OCI-LY7 (cell line): ENCODE results near the gene LSS. TPM values are rescaled to one million over a fixed set of nuclear protein-coding genes. Genes with fewer than 3 reads are reported as not detected.

ENCODE experiments used
- BruUV-seq: library from RNA; stranded (reverse); fragments of 400-500 nt; replicated peaks from 2 replicates; lab custom pipeline; 2021; lab: Mats Ljungman, UMichigan
- CTCF ChIA-PET: fragments of 300-600 bp; sonication (Branson Sonifier 250); formaldehyde crosslinking; loops from one replicate; lab custom pipeline; 2022; ENCODE audit warnings: antibody characterized with exemption; ENCODE audit not compliant: unreplicated experiment; lab: Charles Lee
- POLR2A ChIA-PET: fragments of 300-600 bp; sonication (Branson Sonifier 250); formaldehyde crosslinking; loops from one replicate; lab custom pipeline; 2022; ENCODE audit warnings: antibody characterized with exemption; lab: Charles Lee
- DNase-seq: peaks from one replicate; pipeline ENCODE4 v3.0.0-alpha.2; 2015; ENCODE audit warnings: low spot score
- H2AFZ ChIP-seq: fragments of 200-600 bp; sonication (generic), shearing (Covaris generic); 2 replicates; pipeline ENCODE4 v1.6.1; 2014; ENCODE audit warnings: mild to moderate bottlenecking, antibody characterized with exemption, low read length, moderate library complexity
- H3K27ac ChIP-seq: fragments of 200-600 bp; sonication (generic); 2 replicates; pipeline ENCODE4 v1.5.1; 2014; ENCODE audit warnings: mixed run types, low read depth, mild to moderate bottlenecking, moderate library complexity, low read length, inconsistent platforms; ENCODE audit not compliant: poor library complexity, severe bottlenecking
- H3K36me3 ChIP-seq: fragments of 200-600 bp; sonication (generic); 2 replicates; pipeline ENCODE4 v1.6.1; 2014; ENCODE audit warnings: mild to moderate bottlenecking, antibody characterized with exemption, low read length, moderate library complexity, mixed read lengths; ENCODE audit not compliant: insufficient read depth
- H3K4me1 ChIP-seq: fragments of 200-600 bp; sonication (generic); 2 replicates; pipeline ENCODE4 v1.5.1; 2014; ENCODE audit warnings: mild to moderate bottlenecking, low read length; ENCODE audit not compliant: insufficient read depth, poor library complexity, severe bottlenecking
- H3K4me2 ChIP-seq: fragments of 200-600 bp; sonication (generic); 2 replicates; pipeline ENCODE4 v1.6.1; 2014; ENCODE audit warnings: mild to moderate bottlenecking, low read length
- H3K4me3 ChIP-seq: fragments of 200-600 bp; sonication (generic); 2 replicates; pipeline ENCODE4 v1.5.1; 2014; ENCODE audit warnings: mild to moderate bottlenecking, low read depth, low read length; ENCODE audit not compliant: poor library complexity, severe bottlenecking
- H3K79me2 ChIP-seq: fragments of 200-600 bp; sonication (generic); 2 replicates; pipeline ENCODE4 v1.6.1; 2016; ENCODE audit warnings: low read depth, mild to moderate bottlenecking, low read length, moderate library complexity, mixed read lengths; ENCODE audit not compliant: insufficient read depth
- H3K9me2 ChIP-seq: fragments of 200-600 bp; sonication (generic); 2 replicates; pipeline ENCODE4 v1.6.1; 2016; ENCODE audit warnings: mild to moderate bottlenecking, low read length, mixed read lengths; ENCODE audit not compliant: insufficient read depth
- H3K9me3 ChIP-seq: fragments of 200-600 bp; sonication (generic); 2 replicates; pipeline ENCODE4 v1.6.1; 2014; ENCODE audit warnings: mild to moderate bottlenecking, mixed run types, low read length, mixed read lengths
- H4K20me1 ChIP-seq: fragments of 200-600 bp; sonication (generic); 2 replicates; pipeline ENCODE4 v1.6.1; 2014; ENCODE audit warnings: mild to moderate bottlenecking, antibody characterized with exemption, low read length, moderate library complexity, mixed read lengths; ENCODE audit not compliant: insufficient read depth
- CTCF ChIP-seq: fragments of 200-600 bp; sonication (generic); conservative IDR thresholded peaks from 2 replicates; pipeline ENCODE4 v1.5.1; 2014; ENCODE audit warnings: mild to moderate bottlenecking, antibody characterized with exemption, low read length, moderate library complexity, mixed read lengths
- EZH2phosphoT487 ChIP-seq: fragments of 200-600 bp; sonication (generic); IDR thresholded peaks from 2 replicates; pipeline ENCODE4 v1.6.1; 2018; ENCODE audit warnings: low read depth, borderline replicate concordance, mild to moderate bottlenecking, mixed run types, antibody characterized with exemption, low read length, moderate library complexity, mixed read lengths
- intact Hi-C: fragments of 100-400 bp; cut with micrococcal nuclease; formaldehyde crosslinking; loops from one replicate; pipeline ENCODE4 v1.10.0; 2022; ENCODE audit not compliant: unreplicated experiment
- total RNA-seq, 2 experiments: library from RNA; depleted of rRNA in 1 of 2; stranded (reverse); fragments of >200 nt in 1 of 2; shearing (Covaris generic) in 1 of 2; gene quantifications; 2 replicates each; pipeline ENCODE4 v1.2.3, GENCODE V29; 2014 to 2022

Gene LSS
- total RNA-seq, 2 experiments from 2014 or later, result 45.4 to 137 TPM

DNA sequence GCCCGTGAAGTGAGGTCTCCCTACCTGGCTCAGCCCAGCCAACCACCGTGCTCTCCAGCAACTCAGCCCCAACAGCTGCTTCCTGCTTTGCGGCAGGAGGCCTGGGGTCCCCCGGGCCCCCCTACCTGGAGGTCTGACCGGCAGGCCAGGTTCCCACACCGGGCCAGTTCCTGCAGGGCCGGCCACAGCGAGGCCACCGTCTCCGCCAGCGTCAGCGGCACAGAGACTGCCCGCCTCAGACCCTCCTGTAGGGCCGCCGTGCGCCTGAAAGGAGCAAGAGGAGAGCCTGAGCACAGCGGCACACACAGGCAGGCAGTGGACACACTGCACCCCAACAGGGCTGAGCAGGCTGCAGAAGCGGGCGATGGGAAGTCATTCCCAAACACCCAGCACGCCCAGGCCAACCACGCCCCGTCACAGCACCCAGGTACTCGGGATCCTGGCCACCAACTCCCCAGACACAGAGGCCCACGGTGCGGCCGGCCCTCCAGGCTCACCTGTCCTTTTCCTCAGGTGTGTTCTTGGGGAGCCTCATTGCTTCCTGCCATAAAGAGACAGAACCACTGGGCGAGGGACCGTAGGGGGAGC is 90.1 kb downstream of the LSS start:
- TF ChIP-seq EZH2phosphoT487, result no peak
- no peak for TF ChIP-seq CTCF
- H3K9me2 ChIP-seq, result no peaks in the 10 kb centered on the region
- POLR2A ChIA-PET, result no interaction called here
- H3K4me3 ChIP-seq, result no peak overlapping the region
- no peaks in the 10 kb centered on the region for H3K4me1 ChIP-seq
- H3K4me2 ChIP-seq, result no peak overlapping the region
- no peaks in the 10 kb centered on the region for H4K20me1 ChIP-seq
- BruUV-seq, result no TSS peak
- no peak overlapping the region for H3K27ac ChIP-seq
- no peaks in the 10 kb centered on the region for H3K9me3 ChIP-seq
- H3K79me2 ChIP-seq, result no peaks in the 10 kb centered on the region
- no peak overlapping the region for H2AFZ ChIP-seq
- CTCF ChIA-PET, result no interaction called here
- H3K36me3 ChIP-seq, result no peaks in the 10 kb centered on the region
- intact Hi-C loops, result no loop called here
- no peak for DNase-seq

Other genes with a start within 250 kb of the LSS start
- not detected in 2 replicates for gene COL6A1, start 247.0 kb downstream of the LSS start, total RNA-seq (2014; rRNA removed; shearing (Covaris generic))
- gene COL6A1, start 247.0 kb downstream of the LSS start, total RNA-seq (2022), result not detected in 2 replicates
- 0.13 TPM in 1 of 2 replicates, not detected in the other for gene COL6A2, start 130.7 kb downstream of the LSS start, total RNA-seq (2014; rRNA removed; shearing (Covaris generic))
- gene COL6A2, start 130.7 kb downstream of the LSS start, total RNA-seq (2022), result not detected in 2 replicates
- gene FTCD, start 73.2 kb downstream of the LSS start, total RNA-seq (2014; rRNA removed; shearing (Covaris generic)), result 0.06 and 0.21 TPM in 2 replicates
- gene FTCD, start 73.2 kb downstream of the LSS start, total RNA-seq (2022), result 0.41 and 1.1 TPM in 2 replicates
- gene SPATC1L, start 44.3 kb downstream of the LSS start, total RNA-seq (2014; rRNA removed; shearing (Covaris generic)), result 2.0 and 4.7 TPM in 2 replicates
- 8.3 and 10.4 TPM in 2 replicates for gene SPATC1L, start 44.3 kb downstream of the LSS start, total RNA-seq (2022)
- gene MCM3AP, start 56.8 kb upstream of the LSS start, total RNA-seq (2014; rRNA removed; shearing (Covaris generic)), result 90.1 and 109 TPM in 2 replicates
- 146 and 166 TPM in 2 replicates for gene MCM3AP, start 56.8 kb upstream of the LSS start, total RNA-seq (2022)
- 18.3 and 24.5 TPM in 2 replicates for gene YBEY, start 57.6 kb upstream of the LSS start, total RNA-seq (2014; rRNA removed; shearing (Covaris generic))
- 22.8 and 23.5 TPM in 2 replicates for gene YBEY, start 57.6 kb upstream of the LSS start, total RNA-seq (2022)
- 102 and 112 TPM in 2 replicates for gene C21orf58, start 95.1 kb upstream of the LSS start, total RNA-seq (2014; rRNA removed; shearing (Covaris generic))
- gene C21orf58, start 95.1 kb upstream of the LSS start, total RNA-seq (2022), result 141 and 172 TPM in 2 replicates
- gene PCNT, start 95.4 kb upstream of the LSS start, total RNA-seq (2014; rRNA removed; shearing (Covaris generic)), result 41.5 and 48.4 TPM in 2 replicates
- 75.8 and 84.1 TPM in 2 replicates for gene PCNT, start 95.4 kb upstream of the LSS start, total RNA-seq (2022)
- gene DIP2A, start 230.1 kb upstream of the LSS start, total RNA-seq (2014; rRNA removed; shearing (Covaris generic)), result 27.9 and 30.2 TPM in 2 replicates
- 44.7 and 52.5 TPM in 2 replicates for gene DIP2A, start 230.1 kb upstream of the LSS start, total RNA-seq (2022)